Neural crest cell (in vitro differentiated cells): ENCODE data around the gene TSHZ2. TPM values are rescaled to one million over a fixed set of nuclear protein-coding genes. Genes with fewer than 3 reads are reported as not detected.

Source experiments
- DNase-seq: peaks from one replicate; pipeline ENCODE4 v3.0.0; 2021; ENCODE audit warnings: low read depth, mixed read lengths, low spot score
- H3K27ac Mint-ChIP-seq: one replicate; pipeline ENCODE4 v1.8.0; 2021; ENCODE audit warnings: mild to moderate bottlenecking, mixed read lengths; ENCODE audit not compliant: unreplicated experiment
- H3K27me3 Mint-ChIP-seq: 2 replicates; pipeline ENCODE4 v1.8.0; 2021; ENCODE audit warnings: low read depth, mild to moderate bottlenecking, mixed read lengths
- H3K36me3 Mint-ChIP-seq: 2 replicates; pipeline ENCODE4 v1.8.0; 2021; ENCODE audit warnings: low read depth, mild to moderate bottlenecking, mixed read lengths
- H3K4me1 Mint-ChIP-seq: 2 replicates; pipeline ENCODE4 v1.8.0; 2021; ENCODE audit warnings: mixed read lengths
- H3K4me3 Mint-ChIP-seq: one replicate; pipeline ENCODE4 v1.8.0; 2021; ENCODE audit warnings: mild to moderate bottlenecking, mixed read lengths
- H3K9me3 Mint-ChIP-seq: 2 replicates; pipeline ENCODE4 v1.8.0; 2021; ENCODE audit warnings: mixed read lengths
- total RNA-seq: library from RNA; stranded (reverse); gene quantifications from 2 replicates; pipeline ENCODE4 v1.2.1, GENCODE V29; 2021
- TF ChIP-seq, protein P1 (sequence below): fragments of 200-600 bp; sonication (generic); conservative IDR thresholded peaks from 2 replicates; pipeline ENCODE4 v1.5.0; 2021; ENCODE audit warnings: antibody characterized with exemption, mild to moderate bottlenecking

TSHZ2 gene
- total RNA-seq, 1 donor from 2014 or later = 6.4 TPM

DNA sequence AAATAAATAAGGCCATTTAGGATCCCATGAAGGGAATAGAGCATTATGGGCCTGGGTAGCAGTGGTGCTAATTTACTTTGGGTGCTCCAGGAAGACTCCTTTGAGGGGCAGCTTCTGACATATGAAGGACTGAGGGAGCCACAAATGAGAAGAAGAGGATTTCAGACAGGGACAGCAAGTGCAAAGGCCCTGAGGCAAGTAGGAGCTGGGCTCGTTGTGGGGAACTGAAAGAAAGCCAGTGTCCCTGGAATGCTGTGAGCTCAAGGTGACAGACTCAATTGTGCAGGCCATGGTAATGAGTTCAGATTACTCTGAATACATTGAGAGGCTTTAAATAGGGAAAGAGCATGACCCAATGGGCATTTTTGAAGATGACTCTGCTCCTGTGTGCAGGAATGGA is 307.6 kb downstream of the TSHZ2 start:
- peaks cover under 1% of the 10 kb centered on the region for H3K36me3 Mint-ChIP-seq
- H3K9me3 Mint-ChIP-seq = no peaks in the 10 kb centered on the region
- no peak overlapping the region for H3K27ac Mint-ChIP-seq
- H3K4me3 Mint-ChIP-seq = no peak overlapping the region
- H3K4me1 Mint-ChIP-seq = peaks cover 7% of the 10 kb centered on the region
- DNase-seq = no peak
- TF ChIP-seq, protein P1, sequence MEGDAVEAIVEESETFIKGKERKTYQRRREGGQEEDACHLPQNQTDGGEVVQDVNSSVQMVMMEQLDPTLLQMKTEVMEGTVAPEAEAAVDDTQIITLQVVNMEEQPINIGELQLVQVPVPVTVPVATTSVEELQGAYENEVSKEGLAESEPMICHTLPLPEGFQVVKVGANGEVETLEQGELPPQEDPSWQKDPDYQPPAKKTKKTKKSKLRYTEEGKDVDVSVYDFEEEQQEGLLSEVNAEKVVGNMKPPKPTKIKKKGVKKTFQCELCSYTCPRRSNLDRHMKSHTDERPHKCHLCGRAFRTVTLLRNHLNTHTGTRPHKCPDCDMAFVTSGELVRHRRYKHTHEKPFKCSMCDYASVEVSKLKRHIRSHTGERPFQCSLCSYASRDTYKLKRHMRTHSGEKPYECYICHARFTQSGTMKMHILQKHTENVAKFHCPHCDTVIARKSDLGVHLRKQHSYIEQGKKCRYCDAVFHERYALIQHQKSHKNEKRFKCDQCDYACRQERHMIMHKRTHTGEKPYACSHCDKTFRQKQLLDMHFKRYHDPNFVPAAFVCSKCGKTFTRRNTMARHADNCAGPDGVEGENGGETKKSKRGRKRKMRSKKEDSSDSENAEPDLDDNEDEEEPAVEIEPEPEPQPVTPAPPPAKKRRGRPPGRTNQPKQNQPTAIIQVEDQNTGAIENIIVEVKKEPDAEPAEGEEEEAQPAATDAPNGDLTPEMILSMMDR = no peak
- peaks cover 9% of the 10 kb centered on the region for H3K27me3 Mint-ChIP-seq

DNA sequence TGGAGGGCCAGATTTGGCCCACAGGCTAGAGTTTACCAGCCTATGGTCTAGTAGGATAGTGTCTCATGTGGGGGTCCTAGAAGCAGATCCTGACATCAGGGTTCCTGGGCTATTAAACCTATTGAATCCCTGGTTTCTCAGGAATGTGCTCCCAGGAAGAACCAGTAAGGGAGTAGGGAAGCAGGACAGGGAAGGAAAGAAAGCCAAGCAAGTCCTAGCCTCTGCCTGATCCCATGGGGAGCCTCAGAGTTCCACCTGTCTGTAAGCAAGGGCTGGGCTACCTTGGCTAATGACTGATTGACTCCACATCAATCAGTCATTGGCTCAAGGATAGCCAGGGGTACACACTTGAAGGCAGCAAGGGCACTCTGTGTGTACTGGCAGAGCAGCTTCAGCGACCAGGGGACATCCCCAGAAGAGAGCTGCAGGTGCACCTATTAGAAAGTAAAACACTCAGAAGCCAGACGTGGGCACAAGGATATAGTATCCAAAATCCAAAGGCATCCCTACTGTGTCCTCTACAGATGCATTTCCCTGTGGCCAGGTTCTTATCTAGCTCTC is 309.5 kb downstream of the TSHZ2 start:
- Mint-ChIP-seq H3K4me1 (peaks cover 7% of the 10 kb centered on the region), H3K27me3 (peaks cover 17% of the 10 kb centered on the region), H3K27ac (no peak overlapping the region), H3K9me3 (no peaks in the 10 kb centered on the region), H3K36me3 (no peaks in the 10 kb centered on the region), H3K4me3 (no peak overlapping the region)
- TF ChIP-seq, protein P1 = no peak
- DNase-seq = no peak

DNA sequence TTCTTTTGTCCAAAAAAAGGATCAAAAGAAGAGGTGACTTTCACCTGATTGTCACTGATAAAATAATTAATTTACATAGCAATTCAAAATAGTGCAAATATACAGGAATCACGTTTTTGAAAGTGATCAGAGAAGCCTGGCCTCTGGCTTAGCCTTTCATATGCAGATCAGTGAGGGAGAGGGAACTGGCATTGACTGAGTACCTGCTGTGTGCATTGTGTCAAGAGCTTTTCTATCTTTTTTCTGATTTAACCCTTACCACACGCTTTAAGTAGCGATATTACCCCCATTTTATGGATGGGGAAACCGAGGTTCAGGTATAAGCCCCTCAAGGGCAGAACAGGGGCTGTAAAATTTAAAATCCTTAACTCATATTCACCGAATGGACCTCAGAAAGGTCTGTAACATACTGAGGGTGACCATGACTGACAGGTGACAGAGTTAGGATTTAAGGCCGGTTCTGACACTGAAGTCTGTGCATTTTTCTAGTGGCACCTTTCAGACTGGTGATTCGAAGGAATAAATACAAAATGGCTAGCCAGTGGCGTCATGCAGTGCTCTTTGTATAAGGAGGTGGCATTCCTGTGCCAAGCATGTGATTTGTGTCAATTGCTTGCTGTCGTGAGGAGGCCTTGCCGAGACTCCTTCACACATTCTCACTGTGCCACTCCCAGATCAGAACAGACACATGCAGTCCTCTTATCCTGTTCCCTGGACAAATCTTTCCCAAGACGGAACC is 310.2 kb downstream of the TSHZ2 start:
- Mint-ChIP-seq H3K9me3 (no peaks in the 10 kb centered on the region), H3K36me3 (no peaks in the 10 kb centered on the region), H3K27me3 (peaks cover 20% of the 10 kb centered on the region), H3K27ac (no peak overlapping the region), H3K4me1 (peaks cover 7% of the 10 kb centered on the region), H3K4me3 (no peak overlapping the region)
- no peak for DNase-seq
- TF ChIP-seq, protein P1 = no peak

DNA sequence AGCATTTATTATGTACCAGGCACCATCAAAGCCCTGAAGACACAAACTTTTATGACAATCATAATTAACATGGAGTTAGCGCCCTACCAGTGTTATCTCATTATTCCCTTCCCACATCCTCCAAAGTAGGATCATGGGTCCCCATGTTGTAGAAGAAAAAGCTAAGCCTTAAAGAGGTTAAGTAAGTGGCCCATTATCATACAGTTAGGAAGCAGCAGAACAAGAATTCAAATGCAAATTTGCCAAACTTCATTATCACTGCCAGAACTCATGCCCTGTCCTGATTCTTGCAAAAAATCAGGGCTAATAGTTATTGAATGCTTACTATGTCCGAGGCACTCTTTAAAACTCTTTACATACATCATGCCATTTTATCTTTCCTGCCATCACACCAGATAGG is 310.9 kb downstream of the TSHZ2 start:
- Mint-ChIP-seq H3K36me3 (no peaks in the 10 kb centered on the region), H3K27me3 (peaks cover 20% of the 10 kb centered on the region), H3K9me3 (no peaks in the 10 kb centered on the region), H3K4me3 (no peak overlapping the region), H3K27ac (no peak overlapping the region), H3K4me1 (peaks cover 7% of the 10 kb centered on the region)
- TF ChIP-seq, protein P1 = no peak
- no peak for DNase-seq

DNA sequence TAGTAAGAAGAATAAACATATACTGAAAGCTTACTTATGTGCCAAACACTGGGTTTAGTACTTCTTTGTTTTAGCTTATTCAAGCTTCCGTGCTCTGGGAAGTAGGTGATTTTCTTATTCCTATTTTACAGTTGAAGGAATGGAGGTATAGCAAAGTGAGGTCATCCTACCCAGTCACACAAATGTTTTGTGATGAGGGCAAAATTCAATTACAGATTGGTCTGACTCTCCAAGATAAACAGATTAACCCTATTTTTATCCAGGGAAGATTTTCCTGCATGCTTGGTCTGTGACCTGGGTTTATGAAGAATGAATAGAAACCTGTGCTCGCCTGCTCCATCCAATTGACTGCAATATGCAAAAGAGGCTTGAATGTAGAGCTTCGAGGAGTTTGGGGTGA is 311.4 kb downstream of the TSHZ2 start:
- no peaks in the 10 kb centered on the region for H3K9me3 Mint-ChIP-seq
- DNase-seq = no peak
- peaks cover 7% of the 10 kb centered on the region for H3K4me1 Mint-ChIP-seq
- TF ChIP-seq, protein P1 = no peak
- no peaks in the 10 kb centered on the region for H3K36me3 Mint-ChIP-seq
- no peak overlapping the region for H3K27ac Mint-ChIP-seq
- no peak overlapping the region for H3K4me3 Mint-ChIP-seq
- H3K27me3 Mint-ChIP-seq = peaks cover 20% of the 10 kb centered on the region
